Measurements from ENCODE around the gene UBE2Q2. TPM values are rescaled to one million over a fixed set of nuclear protein-coding genes. Genes with fewer than 3 reads are reported as not detected.
"Not testable (repeated sequence)": the region's sequence is repeated elsewhere in the genome, so short reads cannot be mapped to it uniquely, and the experiment has no call there.

UBE2Q2 gene
- total RNA-seq, 1 donor from 2014 or later = 32.0 TPM

GRCh38 chr15:75841626-75842025 is 1.6 kb upstream of the UBE2Q2 start:
- DNase-seq (ENCODE audit: low spot score in 2 of 2, unreplicated experiment in 2 of 2) = no peak
- Mint-ChIP-seq H3K9me3 (no peaks in the 10 kb centered on the region), H3K27me3 (ENCODE audit: low read depth) (peaks cover 2% of the 10 kb centered on the region), H3K36me3 (peaks cover 1% of the 10 kb centered on the region), H3K4me1 (peaks cover 31% of the 10 kb centered on the region), H3K4me3 (peak overlapping the region; percentile 8), H3K27ac (no peak overlapping the region)
- TF ChIP-seq, protein P1, sequence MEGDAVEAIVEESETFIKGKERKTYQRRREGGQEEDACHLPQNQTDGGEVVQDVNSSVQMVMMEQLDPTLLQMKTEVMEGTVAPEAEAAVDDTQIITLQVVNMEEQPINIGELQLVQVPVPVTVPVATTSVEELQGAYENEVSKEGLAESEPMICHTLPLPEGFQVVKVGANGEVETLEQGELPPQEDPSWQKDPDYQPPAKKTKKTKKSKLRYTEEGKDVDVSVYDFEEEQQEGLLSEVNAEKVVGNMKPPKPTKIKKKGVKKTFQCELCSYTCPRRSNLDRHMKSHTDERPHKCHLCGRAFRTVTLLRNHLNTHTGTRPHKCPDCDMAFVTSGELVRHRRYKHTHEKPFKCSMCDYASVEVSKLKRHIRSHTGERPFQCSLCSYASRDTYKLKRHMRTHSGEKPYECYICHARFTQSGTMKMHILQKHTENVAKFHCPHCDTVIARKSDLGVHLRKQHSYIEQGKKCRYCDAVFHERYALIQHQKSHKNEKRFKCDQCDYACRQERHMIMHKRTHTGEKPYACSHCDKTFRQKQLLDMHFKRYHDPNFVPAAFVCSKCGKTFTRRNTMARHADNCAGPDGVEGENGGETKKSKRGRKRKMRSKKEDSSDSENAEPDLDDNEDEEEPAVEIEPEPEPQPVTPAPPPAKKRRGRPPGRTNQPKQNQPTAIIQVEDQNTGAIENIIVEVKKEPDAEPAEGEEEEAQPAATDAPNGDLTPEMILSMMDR (IDR thresholded peaks at IDR 0.05; ENCODE audit: unreplicated experiment) = no peak

DNA sequence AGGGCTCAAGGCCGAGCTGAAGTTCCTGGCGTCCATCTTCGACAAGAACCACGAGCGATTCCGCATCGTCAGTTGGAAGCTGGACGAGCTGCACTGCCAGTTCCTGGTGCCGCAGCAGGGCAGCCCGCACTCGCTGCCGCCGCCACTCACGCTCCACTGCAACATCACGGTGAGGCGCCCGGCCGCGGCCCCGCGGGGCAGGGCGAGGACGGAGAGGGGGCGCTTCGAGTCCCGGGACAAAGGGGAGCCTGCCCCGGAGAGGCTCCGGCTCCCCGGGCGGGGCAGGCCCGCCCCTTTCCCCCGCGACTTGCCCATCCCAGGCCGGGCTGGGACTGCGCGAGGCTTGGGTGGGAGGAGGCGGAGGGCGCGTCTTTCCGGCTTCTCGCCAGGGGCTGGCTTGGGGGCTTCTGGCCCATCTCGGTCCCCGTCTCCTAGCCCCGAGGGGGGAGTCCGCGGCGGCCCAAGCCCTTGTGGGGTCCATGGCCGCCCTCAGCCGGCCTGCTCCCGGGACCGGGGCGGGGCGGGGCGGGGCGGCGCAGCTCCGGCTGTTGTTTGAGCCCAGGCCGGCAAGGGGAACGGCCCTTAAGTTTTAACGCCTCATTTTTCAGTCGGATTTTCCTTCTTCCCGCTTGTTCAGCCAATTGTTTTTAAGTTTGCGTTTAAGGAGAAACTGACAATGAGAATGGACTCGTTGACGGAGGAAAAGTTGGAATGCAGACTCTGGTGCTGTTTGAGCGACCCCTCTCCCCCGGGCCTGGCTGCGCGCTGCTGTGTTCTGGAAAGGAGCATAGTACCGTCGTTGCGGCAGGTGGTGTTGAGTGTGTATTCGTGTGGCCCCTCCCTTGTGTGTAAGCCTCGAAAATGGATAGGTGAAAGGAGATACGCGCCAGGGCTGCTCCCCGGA is 683 bp downstream of the UBE2Q2 start:
- H3K27me3 Mint-ChIP-seq (ENCODE audit: low read depth) = peaks cover 2% of the 10 kb centered on the region
- H3K4me1 Mint-ChIP-seq = peaks cover 53% of the 10 kb centered on the region
- H3K4me3 Mint-ChIP-seq = peak overlapping the region; percentile 94
- DNase-seq (ENCODE audit: low spot score in 2 of 2, unreplicated experiment in 2 of 2) = peak; percentile 29 to 67
- peak overlapping the region; percentile 96 for H3K27ac Mint-ChIP-seq
- peaks cover 1% of the 10 kb centered on the region for H3K36me3 Mint-ChIP-seq
- TF ChIP-seq, protein P1 (IDR thresholded peaks at IDR 0.05; ENCODE audit: unreplicated experiment) = no peak
- no peaks in the 10 kb centered on the region for H3K9me3 Mint-ChIP-seq

- peaks cover 2% of the 10 kb centered on the region for H3K27me3 Mint-ChIP-seq (ENCODE audit: low read depth)
- DNase-seq (ENCODE audit: low spot score in 2 of 2, unreplicated experiment in 2 of 2) = no peak
- H3K36me3 Mint-ChIP-seq = peaks cover 1% of the 10 kb centered on the region
- TF ChIP-seq, protein P1 (IDR thresholded peaks at IDR 0.05; ENCODE audit: unreplicated experiment) = no peak
- H3K9me3 Mint-ChIP-seq = no peaks in the 10 kb centered on the region
- H3K27ac Mint-ChIP-seq = peak overlapping the region; percentile 96
- H3K4me3 Mint-ChIP-seq = peak overlapping the region; percentile 94
- peaks cover 56% of the 10 kb centered on the region for H3K4me1 Mint-ChIP-seq
Measured at GRCh38 chr15:75844629-75845335, 1.5 kb downstream of the UBE2Q2 start.

DNA sequence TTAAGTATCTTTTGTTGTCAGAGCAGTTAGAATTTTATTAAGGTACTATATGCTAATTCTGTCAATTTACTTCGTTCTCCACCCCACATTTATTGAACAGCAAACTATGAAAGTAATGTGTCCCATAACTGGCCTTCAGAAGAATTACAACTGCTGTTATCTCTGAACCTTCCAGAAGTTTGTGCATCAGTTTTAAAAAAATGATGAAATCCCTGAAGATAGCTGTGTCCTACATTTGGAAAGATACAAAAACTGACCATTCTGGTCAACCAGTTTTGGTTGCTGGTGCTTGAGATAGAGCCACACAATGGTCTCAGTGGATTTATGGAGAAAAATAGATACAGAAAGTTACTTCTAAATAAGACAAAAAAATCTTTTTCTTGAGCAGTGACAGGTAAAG is 5.9 kb downstream of the UBE2Q2 start:
- no peak for DNase-seq (ENCODE audit: low spot score in 2 of 2, unreplicated experiment in 2 of 2)
- H3K36me3 Mint-ChIP-seq = peaks cover 4% of the 10 kb centered on the region
- H3K4me1 Mint-ChIP-seq = peaks cover 47% of the 10 kb centered on the region
- no peaks in the 10 kb centered on the region for H3K27me3 Mint-ChIP-seq (ENCODE audit: low read depth)
- no peak overlapping the region for H3K4me3 Mint-ChIP-seq
- H3K9me3 Mint-ChIP-seq = no peaks in the 10 kb centered on the region
- H3K27ac Mint-ChIP-seq = no peak overlapping the region
- TF ChIP-seq, protein P1 (IDR thresholded peaks at IDR 0.05; ENCODE audit: unreplicated experiment) = no peak

- no peaks in the 10 kb centered on the region for H3K9me3 Mint-ChIP-seq
- DNase-seq (ENCODE audit: low spot score in 2 of 2, unreplicated experiment in 2 of 2) = no peak
- H3K27me3 Mint-ChIP-seq (ENCODE audit: low read depth) = no peaks in the 10 kb centered on the region
- H3K36me3 Mint-ChIP-seq = peaks cover 7% of the 10 kb centered on the region
- H3K4me3 Mint-ChIP-seq = no peak overlapping the region
- peaks cover 32% of the 10 kb centered on the region for H3K4me1 Mint-ChIP-seq
- TF ChIP-seq, protein P1 (IDR thresholded peaks at IDR 0.05; ENCODE audit: unreplicated experiment) = no peak
- H3K27ac Mint-ChIP-seq = no peak overlapping the region
Measured at GRCh38 chr15:75850708-75851107, 7.5 kb downstream of the UBE2Q2 start.

- Mint-ChIP-seq H3K4me1 (peaks cover 26% of the 10 kb centered on the region), H3K36me3 (peaks cover 11% of the 10 kb centered on the region)
- not testable (repeated sequence) for H3K27me3 Mint-ChIP-seq (ENCODE audit: low read depth); DNase-seq (ENCODE audit: low spot score in 2 of 2, unreplicated experiment in 2 of 2); H3K4me3 Mint-ChIP-seq; H3K9me3 Mint-ChIP-seq; H3K27ac Mint-ChIP-seq
Measured at GRCh38 chr15:75851566-75851965, 8.3 kb downstream of the UBE2Q2 start.
